HG03039 (cell line): Measurements from ENCODE around the gene CATSPER3.

ENCODE experiments used
- ATAC-seq: cut with Tn5 transposase; IDR thresholded peaks from one replicate; pipeline ENCODE4 v1.9.1; 2021; ENCODE audit warnings: mild to moderate bottlenecking, moderate library complexity; ENCODE audit not compliant: unreplicated experiment

Gene CATSPER3

DNA sequence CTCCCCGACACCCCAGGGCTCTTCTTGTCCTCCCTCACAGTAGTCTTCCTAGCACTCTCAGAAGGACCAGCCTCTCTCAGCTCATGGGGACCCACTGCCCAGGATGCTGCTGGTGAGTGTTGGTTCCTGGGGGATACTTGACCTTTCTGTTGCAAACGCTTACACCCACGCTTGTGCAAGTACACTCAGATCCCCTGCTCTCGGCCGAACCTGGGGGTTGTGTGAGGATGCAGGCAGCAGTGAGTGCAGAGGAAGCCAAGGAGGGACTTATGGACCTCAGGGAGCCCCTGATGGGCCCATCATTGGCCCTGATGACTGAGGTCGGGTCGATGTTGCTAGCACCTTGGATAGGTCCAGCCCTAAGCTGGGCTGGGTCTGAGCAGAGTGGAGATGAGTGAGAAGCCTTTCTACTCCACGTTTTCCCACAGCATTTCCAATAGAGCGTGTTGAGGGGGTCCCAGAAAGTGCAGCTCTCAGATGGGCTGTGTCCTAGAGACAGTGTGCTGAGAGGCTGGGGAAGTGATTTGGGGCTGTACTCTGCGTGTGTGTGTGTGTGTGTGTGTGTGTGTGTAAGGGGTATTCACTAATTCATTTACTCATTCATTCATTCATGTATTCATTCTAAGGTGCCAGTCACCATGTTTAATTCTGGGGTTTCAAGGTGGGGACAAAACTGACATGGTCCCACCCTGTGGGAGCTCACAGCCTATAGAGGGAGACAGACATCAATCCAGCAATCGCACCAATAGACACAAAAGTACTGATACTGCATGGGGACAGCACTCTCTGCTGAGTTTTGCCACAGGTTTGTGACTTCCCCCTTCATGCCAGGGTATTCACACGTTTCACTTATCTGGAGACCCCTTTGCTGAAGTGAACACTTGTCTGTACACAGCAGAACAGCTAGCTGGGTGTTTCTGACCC lies 91.6 kb downstream of the CATSPER3 start:
- ATAC-seq, result no peak

DNA sequence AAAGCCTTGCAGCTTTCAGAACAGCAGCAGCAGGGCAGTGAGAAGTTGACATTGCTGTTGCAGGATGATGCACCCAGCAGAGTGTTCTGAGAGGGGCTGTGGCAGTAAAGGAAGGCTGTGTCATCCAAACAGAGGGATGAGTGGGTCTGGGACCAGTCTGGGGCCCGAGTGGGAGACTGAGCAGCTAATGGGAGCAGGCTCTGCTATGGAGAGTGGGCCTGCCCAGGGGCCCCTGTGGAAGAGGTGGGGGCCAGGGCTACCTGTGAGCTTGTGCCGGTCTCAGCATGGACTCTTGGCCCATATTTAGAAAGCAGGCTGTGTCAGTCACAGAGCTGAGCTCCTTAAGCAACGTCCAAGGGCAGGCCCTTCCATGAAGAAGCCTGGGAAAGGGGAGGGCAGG lies 92.3 kb downstream of the CATSPER3 start:
- ATAC-seq, result no peak

DNA sequence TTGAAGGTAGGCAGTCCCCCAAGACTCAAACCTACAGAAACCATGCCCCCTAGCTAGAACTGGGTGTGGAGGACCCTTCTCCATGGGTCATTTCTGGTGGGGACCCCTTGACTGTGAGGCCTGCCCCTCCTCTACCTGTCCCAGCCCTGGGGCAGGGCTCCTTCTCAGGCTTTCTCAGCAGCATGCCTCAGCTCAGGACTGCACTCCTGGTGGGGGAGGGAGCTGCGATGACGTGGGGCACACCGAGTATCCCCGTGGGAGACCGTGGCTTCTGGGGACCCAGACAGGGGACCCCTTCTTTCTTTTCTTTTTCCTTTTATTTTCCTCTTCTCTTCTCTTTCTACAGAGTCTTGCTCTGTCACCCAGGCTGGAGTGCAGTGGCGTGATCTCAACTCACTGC lies 93.3 kb downstream of the CATSPER3 start:
- ATAC-seq, result no peak
